Activated CD4-positive, alpha-beta T cell treated with anti-CD3 and anti-CD28 coated beads for 1 hour (primary cell): Measurements from ENCODE around the gene DOCK2.
"Not testable (repeated sequence)": the region's sequence is repeated elsewhere in the genome, so short reads cannot be mapped to it uniquely, and the experiment has no call there.

Experiments
- DNase-seq: peaks from one replicate; pipeline ENCODE4 v3.0.0-alpha.2; 2020

DOCK2 gene

GRCh38 chr5:169760229-169760628 lies 123.2 kb downstream of the DOCK2 start:
- no peak for DNase-seq

DNA sequence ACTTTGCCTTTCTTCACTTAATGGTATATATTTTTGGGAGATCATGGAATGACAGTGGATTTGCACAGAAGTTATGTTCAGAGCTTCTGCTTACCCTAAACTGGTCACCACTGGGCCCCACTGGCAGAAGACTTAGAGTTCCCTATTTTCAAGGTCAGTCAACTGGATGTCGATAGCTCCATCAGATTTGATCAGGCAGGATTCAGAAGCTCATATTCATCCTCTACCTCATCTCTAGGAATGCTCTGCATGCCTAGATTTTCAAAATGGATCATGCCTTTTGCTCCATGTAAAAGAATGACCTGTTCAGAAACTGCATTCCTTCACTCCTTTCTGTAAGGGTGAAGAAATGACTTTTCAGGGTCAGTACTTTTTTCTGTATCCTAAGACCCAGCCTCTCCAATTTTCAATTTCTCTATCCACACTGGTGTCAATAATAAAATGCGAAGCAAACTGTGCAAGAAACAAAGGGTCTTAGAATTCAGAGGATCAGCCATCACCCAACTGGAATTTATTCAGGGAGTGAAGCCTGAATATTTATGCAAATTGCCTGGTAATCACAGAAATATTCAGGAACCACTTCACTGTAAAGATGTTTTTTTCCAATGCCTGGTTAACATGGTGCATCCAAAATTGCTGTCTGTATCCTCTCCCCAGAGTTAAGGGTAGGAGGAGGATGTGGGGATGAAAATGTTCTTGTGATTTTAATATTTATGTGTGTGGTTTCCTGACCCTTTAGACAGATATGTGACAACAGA lies 125.4 kb downstream of the DOCK2 start:
- no peak for DNase-seq

- DNase-seq = no peak
Measured at GRCh38 chr5:169763376-169764017, 126.4 kb downstream of the DOCK2 start.

- DNase-seq = no peak
Measured at GRCh38 chr5:169764018-169764378, 126.9 kb downstream of the DOCK2 start.

GRCh38 chr5:169765176-169765996 lies 128.3 kb downstream of the DOCK2 start:
- no peak for DNase-seq

GRCh38 chr5:169766943-169767342 lies 129.9 kb downstream of the DOCK2 start:
- not testable (repeated sequence) for DNase-seq

- DNase-seq = no peak
Measured at GRCh38 chr5:169767938-169768337, 130.9 kb downstream of the DOCK2 start.

- DNase-seq = no peak
Measured at GRCh38 chr5:169768416-169768815, 131.3 kb downstream of the DOCK2 start.

DNA sequence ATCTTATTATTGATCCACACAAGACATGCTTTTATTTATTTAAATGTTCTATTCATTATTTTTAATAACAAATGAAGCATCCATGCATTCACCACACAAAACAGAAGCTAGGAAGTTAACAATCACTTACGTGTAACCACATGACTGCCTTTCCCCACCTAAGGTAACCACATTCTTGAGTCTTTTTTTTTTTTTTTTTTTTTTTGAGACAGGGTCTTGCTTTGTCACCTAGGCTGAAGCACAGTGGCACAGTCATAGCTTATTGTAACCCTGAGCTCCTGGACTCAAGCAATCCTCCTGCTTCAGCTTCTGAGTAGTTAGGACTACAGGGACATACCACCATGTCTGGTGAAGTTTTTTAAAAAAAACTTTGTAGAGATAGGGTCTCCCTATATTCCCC lies 133.0 kb downstream of the DOCK2 start:
- no peak for DNase-seq

DNA sequence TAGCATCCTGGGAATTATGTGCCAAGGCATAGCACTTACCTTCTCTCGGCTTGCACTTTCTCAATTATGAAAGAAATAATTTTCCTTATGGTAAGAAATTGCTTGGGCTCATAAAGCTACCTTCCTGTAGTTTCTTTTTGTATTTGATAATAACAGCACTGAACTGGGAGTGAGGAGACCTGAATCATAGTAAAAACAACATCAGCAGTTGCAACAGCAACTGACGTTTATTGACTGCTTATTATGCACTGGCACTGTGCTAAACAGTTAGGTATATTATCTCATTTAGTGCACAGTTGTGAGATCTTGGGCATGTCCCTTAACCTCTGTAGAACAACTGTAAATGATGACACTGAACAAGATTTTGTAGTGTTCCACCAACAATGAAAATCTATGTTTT lies 135.2 kb downstream of the DOCK2 start:
- no peak for DNase-seq

DNA sequence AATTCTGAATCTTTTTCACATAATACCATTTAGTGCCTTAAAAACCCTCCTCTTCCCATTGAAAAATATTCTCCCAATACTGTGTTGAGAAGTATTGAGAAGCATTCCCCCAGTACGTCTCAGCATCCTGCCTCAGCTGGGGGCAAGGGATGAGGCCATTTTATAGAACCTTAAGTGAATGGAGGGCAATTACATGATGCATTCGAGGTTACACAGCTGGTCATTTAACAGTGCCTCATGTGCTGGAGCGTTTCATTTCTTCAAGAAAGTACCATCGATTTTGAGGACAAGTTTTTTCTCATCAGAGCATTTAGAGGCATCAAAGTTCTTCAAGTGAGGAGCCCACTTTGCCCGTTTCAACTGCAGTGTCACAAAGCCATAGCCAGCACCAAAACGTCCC lies 135.6 kb downstream of the DOCK2 start:
- no peak for DNase-seq

- DNase-seq = no peak
Measured at GRCh38 chr5:169777159-169777558, 140.1 kb downstream of the DOCK2 start.

DNA sequence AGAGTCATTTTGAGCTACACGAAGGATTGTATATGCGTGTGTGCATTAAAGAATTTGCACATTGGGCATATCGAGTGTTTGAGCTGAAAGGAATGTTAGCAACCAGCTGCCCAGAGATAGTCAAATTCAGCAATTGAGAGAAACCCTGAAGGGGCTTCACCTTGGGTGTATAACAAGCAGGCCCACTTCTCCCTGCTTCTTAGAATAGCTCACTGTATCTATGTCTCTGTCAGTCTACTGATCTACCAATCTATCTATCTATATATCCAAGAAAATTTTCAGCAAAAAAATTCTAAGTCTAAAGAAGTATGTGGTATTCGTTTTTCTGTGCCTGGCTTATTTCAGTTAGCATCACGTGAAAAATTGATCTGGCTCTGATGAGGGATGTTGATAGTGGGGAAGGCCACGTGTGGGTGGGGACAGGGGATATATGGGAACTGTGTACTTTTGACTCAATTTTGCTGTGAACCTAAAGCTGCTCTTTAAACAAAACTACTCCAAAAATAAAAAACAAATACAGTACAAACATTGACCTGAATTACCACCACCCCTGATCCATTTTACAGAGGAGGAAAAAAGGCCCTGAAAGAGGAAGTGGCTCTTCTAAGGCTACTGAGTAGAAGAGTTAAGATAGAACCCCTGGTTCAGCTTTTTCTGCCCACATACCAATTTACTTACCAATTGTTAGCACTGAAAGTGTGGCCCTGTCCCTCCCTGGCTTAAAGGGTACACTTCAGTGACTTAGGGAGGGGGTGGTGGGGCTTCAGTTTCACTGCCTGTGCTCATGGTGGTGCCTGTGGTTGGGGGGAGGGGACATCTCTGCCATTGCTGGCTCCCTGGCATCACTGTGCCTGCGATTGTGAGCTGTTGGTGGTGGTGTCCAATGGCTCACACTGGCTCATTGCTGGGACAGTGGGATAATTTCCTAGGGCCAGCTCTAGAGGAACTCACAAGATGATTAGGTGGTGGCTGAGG lies 141.8 kb downstream of the DOCK2 start:
- DNase-seq = no peak

GRCh38 chr5:169781420-169782345 lies 144.6 kb downstream of the DOCK2 start:
- no peak for DNase-seq

DNA sequence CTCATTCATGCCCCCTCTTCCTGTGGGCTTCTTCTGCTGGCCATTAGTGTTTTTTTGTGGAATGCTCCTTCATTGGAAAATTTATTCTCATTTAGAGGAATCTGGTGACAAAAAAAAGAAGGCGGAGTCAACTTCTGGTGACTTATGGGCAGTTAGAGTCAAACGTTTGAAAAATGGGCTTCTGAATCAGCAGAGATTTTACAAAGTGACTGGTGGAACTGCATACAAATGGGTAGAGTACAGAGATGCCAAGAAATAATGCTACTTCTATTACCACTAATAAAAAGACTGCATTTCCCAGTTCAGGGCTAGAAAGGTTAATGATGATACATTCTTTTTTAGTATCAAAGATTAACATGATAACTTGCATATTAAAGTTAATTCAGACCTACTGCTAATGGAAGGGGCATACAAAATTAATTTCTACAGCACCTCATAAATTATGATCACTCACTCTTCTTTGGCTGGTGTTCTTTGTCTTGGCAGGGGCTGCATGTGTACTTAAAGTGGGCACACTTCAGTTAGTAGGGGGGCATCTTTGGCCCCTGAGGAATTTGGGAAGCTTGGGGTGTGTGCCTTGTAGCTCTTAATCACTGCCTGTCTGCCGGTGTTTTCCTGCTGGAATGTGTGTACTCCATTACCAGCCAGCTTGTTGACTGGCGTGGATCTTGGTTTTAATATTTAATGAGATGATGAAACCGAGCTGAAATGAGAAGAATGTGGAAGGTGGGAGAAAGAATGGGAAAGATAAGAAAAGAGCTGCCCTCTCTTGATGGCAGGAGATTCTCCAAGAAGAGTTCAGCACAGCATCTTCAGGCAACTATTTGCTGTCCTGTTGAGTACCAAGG lies 148.9 kb downstream of the DOCK2 start:
- no peak for DNase-seq

DNA sequence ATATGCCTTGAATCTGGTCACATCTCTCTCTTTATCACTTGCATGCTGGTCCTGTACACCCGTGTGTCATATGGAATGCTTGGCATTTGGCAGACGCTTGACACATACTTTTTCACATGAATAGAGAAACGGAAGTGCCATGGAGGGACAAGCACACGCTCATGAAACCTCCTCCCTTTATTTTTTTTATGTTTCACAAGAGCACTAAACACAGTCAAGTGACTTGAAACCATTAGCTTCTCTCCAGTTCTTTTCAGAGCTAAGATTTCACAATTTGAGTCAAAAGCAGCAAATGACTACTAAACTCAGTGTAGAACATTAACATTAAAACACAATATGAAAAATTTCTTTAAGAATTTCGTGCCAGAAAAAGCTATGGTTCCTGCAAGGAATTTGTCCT lies 151.1 kb downstream of the DOCK2 start:
- no peak for DNase-seq

- no peak for DNase-seq
Measured at GRCh38 chr5:169789417-169789940, 152.4 kb downstream of the DOCK2 start.

- DNase-seq = no peak
Measured at GRCh38 chr5:169791251-169791650, 154.2 kb downstream of the DOCK2 start.

DNA sequence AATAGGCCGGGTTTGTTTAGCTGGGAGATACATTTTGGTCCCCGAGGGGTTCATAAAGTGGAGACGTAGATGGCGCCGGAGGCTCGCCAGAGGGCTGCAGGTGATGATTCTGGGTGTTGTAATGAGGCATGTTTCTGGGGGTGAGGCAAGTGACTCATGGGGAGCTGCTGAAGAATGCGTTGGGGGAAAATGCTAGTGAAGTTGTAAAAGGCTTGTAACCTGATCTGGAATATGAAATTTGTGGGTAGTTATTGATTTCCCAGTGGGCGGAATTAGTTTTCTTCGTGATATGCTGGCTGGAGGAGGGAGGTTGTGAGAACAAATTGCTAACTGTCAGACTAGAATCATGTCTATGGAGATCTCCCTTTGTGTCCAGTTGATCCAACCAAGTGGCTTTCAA lies 158.3 kb downstream of the DOCK2 start:
- DNase-seq = no peak

DNA sequence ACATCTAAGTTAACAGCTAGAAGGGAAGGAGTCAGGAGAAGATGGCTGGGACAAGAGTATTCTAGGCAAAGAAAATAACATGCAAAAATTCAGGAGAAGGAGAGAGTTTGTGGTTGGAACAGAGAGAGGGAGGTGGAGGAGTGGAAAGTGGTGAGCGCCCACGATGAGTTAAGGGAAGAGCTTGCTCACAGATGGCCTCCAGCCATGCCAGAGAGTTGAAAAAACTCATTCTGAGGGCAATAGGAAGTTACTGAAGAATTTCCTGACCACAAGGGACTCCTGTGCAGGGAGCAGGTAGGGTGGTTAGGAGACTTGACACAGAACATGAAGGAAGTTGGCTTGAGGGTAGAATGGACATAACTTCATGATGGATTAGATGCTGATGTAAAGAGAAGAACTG lies 159.7 kb downstream of the DOCK2 start:
- DNase-seq = no peak
